ENCODE data around the gene REX1BD. TPM values are rescaled to one million over a fixed set of nuclear protein-coding genes. Genes with fewer than 3 reads are reported as not detected.

REX1BD gene
- total RNA-seq, 1 donor from 2014 or later: 167 TPM

- H3K4me3 ChIP-seq (ENCODE audit: low read depth, low read length): no peak overlapping the region
- TF ChIP-seq CTCF (conservative IDR thresholded peaks at IDR 0.05; ENCODE audit: low read depth, low read length): no peak
- no peak for DNase-seq (ENCODE audit: low read depth)
Observed at GRCh38 chr19:18562086-18562485, 26.5 kb upstream of the REX1BD start.

DNA sequence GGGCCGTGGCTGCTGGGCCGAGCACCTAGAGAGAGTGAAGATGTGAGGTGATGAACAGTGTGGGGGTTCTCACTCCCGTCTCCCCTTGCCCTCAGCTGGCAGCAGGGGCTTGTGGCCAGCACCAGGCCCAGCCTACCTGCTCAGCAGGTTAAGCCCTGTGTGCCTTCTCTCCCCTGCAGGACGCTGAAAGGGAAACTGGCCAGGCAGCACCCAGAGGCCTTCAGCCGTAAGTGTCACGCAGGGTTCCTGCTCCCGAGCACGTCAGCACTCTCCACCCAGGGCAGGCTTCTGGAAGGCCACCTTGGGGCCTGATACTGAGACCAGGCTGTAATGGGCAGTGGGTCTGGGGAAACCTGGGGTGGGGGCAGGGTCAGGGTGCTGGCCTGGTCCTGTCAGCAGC is 21.6 kb upstream of the REX1BD start:
- no peak for DNase-seq (ENCODE audit: low read depth)
- TF ChIP-seq CTCF (conservative IDR thresholded peaks at IDR 0.05; ENCODE audit: low read depth, low read length): no peak

GRCh38 chr19:18568367-18568766 is 20.2 kb upstream of the REX1BD start:
- TF ChIP-seq CTCF (conservative IDR thresholded peaks at IDR 0.05; ENCODE audit: low read depth, low read length): no peak
- H3K4me3 ChIP-seq (ENCODE audit: low read depth, low read length): no peak overlapping the region
- no peak for DNase-seq (ENCODE audit: low read depth)

More for the DNA sequence above, 21.6 kb upstream of the REX1BD start:
- H3K4me3 ChIP-seq (ENCODE audit: low read depth, low read length): no peak overlapping the region

- DNase-seq (ENCODE audit: low read depth): peak; percentile 65
- peak within 1 kb of the TSS; percentile 74 for H3K4me3 ChIP-seq (ENCODE audit: low read depth, low read length)
- no peak for TF ChIP-seq CTCF (conservative IDR thresholded peaks at IDR 0.05; ENCODE audit: low read depth, low read length)
Observed at GRCh38 chr19:18571564-18572344, 16.8 kb upstream of the REX1BD start, which contains the start of gene UBA52. TSS of gene UBA52 (plus strand) at chr19:18571857. CDS start at chr19:18573301, 1,444 bp downstream.

- TF ChIP-seq CTCF (conservative IDR thresholded peaks at IDR 0.05; ENCODE audit: low read depth, low read length): no peak
- no peak overlapping the region for H3K4me3 ChIP-seq (ENCODE audit: low read depth, low read length)
- no peak for DNase-seq (ENCODE audit: low read depth)
Observed at GRCh38 chr19:18574691-18575291, 13.8 kb upstream of the REX1BD start.

- TF ChIP-seq CTCF (conservative IDR thresholded peaks at IDR 0.05; ENCODE audit: low read depth, low read length): no peak
- DNase-seq (ENCODE audit: low read depth): no peak
- no peak overlapping the region for H3K4me3 ChIP-seq (ENCODE audit: low read depth, low read length)
Observed at GRCh38 chr19:18576383-18576782, 12.2 kb upstream of the REX1BD start.

Data from epithelial cell of proximal tubule (primary cell).